ENCODE measurements around the gene CD58.

CD58 gene

GRCh38 chr1:116485071-116485735, 85.6 kb downstream of the CD58 start (continued):
- 0 out of 2 replicates have a peak, but pooled peaks have one; percentile 30 for TF ChIP-seq ZNF692 (tag by site-specific recombination; IDR thresholded peaks at IDR 0.05)
- TF ChIP-seq SCRT2 (tag by site-specific recombination; IDR thresholded peaks at IDR 0.05) = 0 out of 2 replicates have a peak, but pooled peaks have one; percentile 21
- no peak for TF ChIP-seq ZNF416 (tag by site-specific recombination; IDR thresholded peaks at IDR 0.05)
- no peak for TF ChIP-seq ZNF571 (tag by site-specific recombination; IDR thresholded peaks at IDR 0.05)
- no peak for TF ChIP-seq ZNF10 (tag by site-specific recombination; IDR thresholded peaks at IDR 0.05)
- 0 out of 2 replicates have a peak, but pooled peaks have one; percentile 27 for TF ChIP-seq ZBTB6 (tag by site-specific recombination; IDR thresholded peaks at IDR 0.05)
- no peak for TF ChIP-seq GLI2 (tag by site-specific recombination; IDR thresholded peaks at IDR 0.05; ENCODE audit: borderline replicate concordance, low read depth)
- TF ChIP-seq ZNF223 (tag by site-specific recombination; IDR thresholded peaks at IDR 0.05) = no peak
- TF ChIP-seq PATZ1 (tag by site-specific recombination; IDR thresholded peaks at IDR 0.05) = no peak
- TF ChIP-seq ZNF626 (tag by site-specific recombination; IDR thresholded peaks at IDR 0.05) = no peak
- TF ChIP-seq BCL11B (tag by site-specific recombination; IDR thresholded peaks at IDR 0.05; ENCODE audit: low read depth) = no peak
- TF ChIP-seq ZNF114 (tag by site-specific recombination; IDR thresholded peaks at IDR 0.05) = no peak
- TF ChIP-seq ZNF837 (tag by site-specific recombination; IDR thresholded peaks at IDR 0.05) = no peak
- TF ChIP-seq ZNF585B (tag by site-specific recombination; IDR thresholded peaks at IDR 0.05) = no peak
- no peak for TF ChIP-seq ZNF521 (tag by site-specific recombination; IDR thresholded peaks at IDR 0.05)
- no peak for TF ChIP-seq ZNF292 (tag by site-specific recombination; IDR thresholded peaks at IDR 0.05; ENCODE audit: borderline replicate concordance, low read depth)
- TF ChIP-seq ZIC2 (tag by site-specific recombination; IDR thresholded peaks at IDR 0.05) = peak; percentile 63
- TF ChIP-seq GLIS1 (tag by site-specific recombination; IDR thresholded peaks at IDR 0.05) = peak; percentile 62; the same call in 1 of the 2 replicates
- peak; percentile 65; the same call in 1 of the 2 replicates for TF ChIP-seq ZNF660 (tag by site-specific recombination; IDR thresholded peaks at IDR 0.05)
- no peak for TF ChIP-seq ATF2 (tag by site-specific recombination; IDR thresholded peaks at IDR 0.05; ENCODE audit: low read depth)
- no peak for TF ChIP-seq ZNF510 (tag by site-specific recombination; IDR thresholded peaks at IDR 0.05; ENCODE audit: insufficient replicate concordance)
- TF ChIP-seq ZNF670 (tag by site-specific recombination; IDR thresholded peaks at IDR 0.05; ENCODE audit: low read depth) = no peak
- TF ChIP-seq ZNF76 (tag by site-specific recombination; IDR thresholded peaks at IDR 0.05; ENCODE audit: borderline replicate concordance, low read depth) = peak; percentile 27; the same call in 1 of the 2 replicates
- TF ChIP-seq TCF7L2 (IDR thresholded peaks at IDR 0.05; ENCODE audit: borderline replicate concordance, low read depth, low read length) = no peak
- TF ChIP-seq ZNF335 (tag by site-specific recombination; conservative IDR thresholded peaks at IDR 0.05) = peak; percentile 48
- no peak for TF ChIP-seq ZNF843 (tag by site-specific recombination; IDR thresholded peaks at IDR 0.05)
- no peak for TF ChIP-seq HOXC10 (CRISPR knock-in tag; IDR thresholded peaks at IDR 0.05)
- TF ChIP-seq ZBTB8A (tag by site-specific recombination; IDR thresholded peaks at IDR 0.05) = peak; percentile 68
- TF ChIP-seq ZNF664 (tag by site-specific recombination; IDR thresholded peaks at IDR 0.05) = 0 out of 2 replicates have a peak, but pooled peaks have one; percentile 29
- TF ChIP-seq CTCF (tag by site-specific recombination; IDR thresholded peaks at IDR 0.05) = peak; percentile 80
- peak; percentile 15; the same call in 1 of the 2 replicates for TF ChIP-seq TRIM28 (IDR thresholded peaks at IDR 0.05; ENCODE audit: borderline replicate concordance, low read length)
- TF ChIP-seq ZNF654 (tag by site-specific recombination; IDR thresholded peaks at IDR 0.05; ENCODE audit: low read depth) = peak; percentile 88
- TF ChIP-seq ZNF776 (tag by site-specific recombination; IDR thresholded peaks at IDR 0.05; ENCODE audit: borderline replicate concordance) = no peak
- TF ChIP-seq YY1 (tag by site-specific recombination; IDR thresholded peaks at IDR 0.05) = no peak

All from HEK293 (cell line).